Lung microvascular endothelial cell (primary cell): Measurements from ENCODE around the gene CYSRT1. TPM values are rescaled to one million over a fixed set of nuclear protein-coding genes. Genes with fewer than 3 reads are reported as not detected.

Source experiments
- DNase-seq, 2 donors: peaks; one replicate each; pipeline versions ENCODE4 v3.0.0 to v3.0.0-alpha.2; 2010; ENCODE audit warnings: low read depth in 2 of 2
- total RNA-seq: library from RNA; depleted of rRNA; stranded (reverse); fragments of >200 nt; gene quantifications from 2 replicates; pipeline ENCODE4 v1.2.1, GENCODE V29; 2014

Gene CYSRT1
- total RNA-seq, 1 donor from 2014 or later = 0.20 TPM

- DNase-seq = no peak
Measured at GRCh38 chr9:137270929-137271695, 46.1 kb downstream of the CYSRT1 start.

DNA sequence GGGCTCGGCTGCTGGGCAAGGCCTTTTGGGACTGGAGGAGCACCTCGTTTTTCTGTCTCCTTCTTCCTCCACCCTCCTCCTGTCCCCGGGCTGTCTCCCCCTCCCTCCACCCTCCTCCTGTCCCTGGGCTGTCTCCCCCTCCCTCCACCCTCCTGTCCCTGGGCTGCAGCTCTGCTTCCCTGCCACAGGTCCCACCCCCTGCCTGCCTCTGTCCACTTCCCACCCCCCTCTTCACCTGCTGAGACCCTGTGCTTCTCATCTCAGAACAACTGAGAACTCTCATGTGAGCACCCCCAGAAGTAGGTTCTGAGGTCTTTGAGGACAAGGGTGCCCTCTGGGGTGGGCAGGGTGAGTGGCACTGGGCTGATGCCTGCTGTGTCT lies 46.7 kb downstream of the CYSRT1 start:
- DNase-seq = no peak

DNA sequence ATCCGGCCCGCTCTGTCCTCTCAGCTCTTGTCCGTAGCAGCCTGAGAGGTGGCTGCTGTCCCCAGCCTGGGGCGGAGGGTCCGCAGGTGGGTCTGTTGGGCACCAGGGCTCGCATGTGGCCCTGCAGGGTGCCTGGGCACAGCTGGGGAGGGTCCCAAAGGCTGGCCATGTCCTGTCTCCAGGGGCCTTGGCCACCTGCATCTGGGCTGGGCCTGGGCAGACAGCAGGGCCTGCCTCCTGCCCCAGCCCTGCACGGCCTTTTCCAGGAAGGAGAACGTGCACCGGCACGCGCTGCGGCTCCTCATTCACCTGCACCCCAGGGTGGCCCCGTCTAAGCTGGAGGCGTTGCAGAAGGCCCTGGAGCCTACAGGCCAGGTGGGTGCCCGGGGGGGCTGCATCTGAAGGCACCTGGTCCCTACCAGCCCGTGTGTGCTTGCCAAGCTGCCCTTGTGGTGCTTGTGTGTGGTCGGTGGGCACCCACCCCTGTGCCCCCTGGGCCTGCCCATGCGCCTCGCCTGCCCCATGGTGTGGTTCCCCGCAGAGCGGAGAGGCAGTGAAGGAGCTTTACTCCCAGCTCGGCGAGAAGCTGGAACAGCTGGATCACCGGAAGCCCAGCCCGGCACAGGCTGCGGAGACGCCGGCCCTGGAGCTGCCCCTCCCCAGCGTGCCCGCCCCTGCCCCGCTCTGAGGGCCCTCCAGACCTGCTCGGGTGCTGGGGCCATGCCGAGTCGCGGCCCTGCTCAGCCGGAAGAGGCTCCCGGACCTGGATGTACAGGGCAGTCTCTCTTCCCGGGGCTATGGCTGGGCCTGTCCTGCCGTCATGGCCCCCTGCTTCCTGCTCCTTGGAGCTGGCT lies 47.5 kb downstream of the CYSRT1 start:
- DNase-seq = no peak

- DNase-seq = no peak
Measured at GRCh38 chr9:137273095-137273490, 48.1 kb downstream of the CYSRT1 start.

DNA sequence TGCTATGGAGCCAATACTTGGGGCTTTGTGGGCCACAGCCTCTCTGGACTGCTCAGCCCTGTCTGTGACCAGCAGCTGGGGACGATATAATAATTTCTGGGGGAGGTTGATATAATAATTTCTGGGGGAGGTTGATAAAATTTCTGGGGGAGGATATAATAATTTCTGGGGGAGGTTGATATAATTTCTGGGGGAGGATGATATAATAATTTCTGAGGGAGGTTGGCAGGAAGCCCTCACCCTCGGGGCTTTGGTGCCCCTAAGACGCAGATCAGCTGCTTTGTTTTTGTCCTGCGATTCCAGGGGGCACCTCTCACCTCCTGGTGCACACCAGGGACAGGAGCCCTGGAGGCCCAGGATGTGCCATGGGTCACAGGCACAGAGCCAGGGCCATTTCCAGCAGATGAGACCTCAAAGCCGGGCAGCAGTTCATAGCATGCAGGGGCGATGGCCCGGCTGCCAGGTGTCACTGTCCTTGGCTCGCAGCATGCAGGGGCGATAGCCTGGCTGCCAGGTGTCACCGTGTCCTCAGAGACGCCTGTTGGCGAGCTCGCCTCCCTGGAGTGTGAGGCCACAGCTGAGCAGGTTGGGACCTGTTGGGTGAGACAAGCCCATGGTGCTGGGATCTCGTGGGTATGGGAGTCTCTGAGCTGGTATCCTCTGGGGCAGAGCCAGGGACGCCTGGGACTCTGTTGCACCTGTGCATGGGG lies 48.8 kb downstream of the CYSRT1 start:
- no peak for DNase-seq

DNA sequence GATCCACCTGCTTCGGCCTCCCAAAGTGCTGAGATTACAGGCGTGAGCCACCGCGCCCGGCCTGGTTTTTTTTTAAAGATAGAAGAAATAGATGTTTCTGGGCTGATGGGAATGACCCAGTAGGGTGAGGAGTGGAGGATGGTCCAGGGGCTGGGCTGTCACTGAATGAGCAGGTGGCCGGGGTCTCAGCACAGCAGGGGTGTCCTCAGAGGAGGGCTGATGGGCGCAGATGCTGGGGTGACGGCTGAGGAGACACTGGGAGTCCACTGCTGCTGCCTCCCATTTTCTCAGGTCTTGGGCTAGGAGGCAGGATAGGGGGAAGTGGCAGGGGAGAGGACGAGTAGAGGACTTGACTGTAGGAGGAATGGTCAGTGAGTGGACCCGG lies 50.2 kb downstream of the CYSRT1 start:
- DNase-seq = no peak

Other genes starting within 250 kb of the CYSRT1 start
- gene PTGDS, start 247.7 kb upstream of the CYSRT1 start, total RNA-seq = 0.22 and 0.79 TPM in 2 replicates
- not detected in 2 replicates for gene LCNL1, start 242.2 kb upstream of the CYSRT1 start, total RNA-seq
- 8.9 and 9.7 TPM in 2 replicates for gene PAXX, start 232.8 kb upstream of the CYSRT1 start, total RNA-seq
- gene CLIC3, start 228.6 kb upstream of the CYSRT1 start, total RNA-seq = 0.22 TPM in 1 of 2 replicates, not detected in the other
- gene ABCA2, start 196.9 kb upstream of the CYSRT1 start, total RNA-seq = 4.0 and 5.0 TPM in 2 replicates
- gene FUT7, start 193.1 kb upstream of the CYSRT1 start, total RNA-seq = not detected in 2 replicates
- gene NPDC1, start 179.0 kb upstream of the CYSRT1 start, total RNA-seq = 6.2 and 10.5 TPM in 2 replicates
- gene ENTPD2, start 171.1 kb upstream of the CYSRT1 start, total RNA-seq = not detected in 2 replicates
- 1.4 and 5.9 TPM in 2 replicates for gene SAPCD2, start 154.6 kb upstream of the CYSRT1 start, total RNA-seq
- 13.1 and 16.9 TPM in 2 replicates for gene UAP1L1, start 147.7 kb upstream of the CYSRT1 start, total RNA-seq
- 38.3 and 43.4 TPM in 2 replicates for gene MAN1B1, start 138.2 kb upstream of the CYSRT1 start, total RNA-seq
- gene DPP7, start 110.4 kb upstream of the CYSRT1 start, total RNA-seq = 63.2 and 117 TPM in 2 replicates
- gene GRIN1, start 86.0 kb upstream of the CYSRT1 start, total RNA-seq = under 0.01 and 0.22 TPM in 2 replicates
- not detected in 2 replicates for gene LRRC26, start 55.1 kb upstream of the CYSRT1 start, total RNA-seq
- not detected in 2 replicates for gene TMEM210, start 53.1 kb upstream of the CYSRT1 start, total RNA-seq
- 13.7 and 16.9 TPM in 2 replicates for gene ANAPC2, start 36.6 kb upstream of the CYSRT1 start, total RNA-seq
- gene SSNA1, start 36.5 kb upstream of the CYSRT1 start, total RNA-seq = 85.4 and 97.4 TPM in 2 replicates
- gene TPRN, start 24.4 kb upstream of the CYSRT1 start, total RNA-seq = 2.6 TPM in 2 replicates
- 19.6 and 26.0 TPM in 2 replicates for gene TMEM203, start 19.5 kb upstream of the CYSRT1 start, total RNA-seq
- gene NDOR1, start 19.5 kb upstream of the CYSRT1 start, total RNA-seq = 2.2 and 2.4 TPM in 2 replicates
- gene RNF208, start 2.9 kb upstream of the CYSRT1 start, total RNA-seq = 0.22 TPM in 1 of 2 replicates, not detected in the other
- under 0.01 TPM in 1 of 2 replicates, not detected in the other for gene RNF224, start 2.3 kb downstream of the CYSRT1 start, total RNA-seq
- gene SLC34A3, start 5.7 kb downstream of the CYSRT1 start, total RNA-seq = not detected in 2 replicates
- 103 and 110 TPM in 2 replicates for gene TUBB4B, start 16.1 kb downstream of the CYSRT1 start, total RNA-seq
- not detected in 2 replicates for gene STPG3, start 26.1 kb downstream of the CYSRT1 start, total RNA-seq
- 42.9 and 43.7 TPM in 2 replicates for gene NELFB, start 30.2 kb downstream of the CYSRT1 start, total RNA-seq
- gene TOR4A, start 52.6 kb downstream of the CYSRT1 start, total RNA-seq = 21.4 and 21.8 TPM in 2 replicates
- 18.7 and 28.3 TPM in 2 replicates for gene NRARP, start 77.1 kb downstream of the CYSRT1 start, total RNA-seq
- 7.8 and 18.7 TPM in 2 replicates for gene EXD3, start 198.0 kb downstream of the CYSRT1 start, total RNA-seq
- 0.87 and 2.0 TPM in 2 replicates for gene NOXA1, start 198.2 kb downstream of the CYSRT1 start, total RNA-seq
- gene ENTPD8, start 216.2 kb downstream of the CYSRT1 start, total RNA-seq = under 0.01 and 0.20 TPM in 2 replicates
- gene NSMF, start 234.2 kb downstream of the CYSRT1 start, total RNA-seq = 11.6 and 15.3 TPM in 2 replicates